ENCODE data around the gene TRAFD1. TPM values are rescaled to one million over a fixed set of nuclear protein-coding genes. Genes with fewer than 3 reads are reported as not detected.
A peak's percentile ranks its signal among the peaks of the same experiment; 100 is the strongest.

TRAFD1 gene
- total and polyA plus RNA-seq, 2 of the 13 experiments (the other 11 are each of a cell fraction or from before 2014, with no cell fraction given) = 9.5 to 20.9 TPM

GRCh38 chr12:112108202-112109079 lies 16.9 kb upstream of the TRAFD1 start, which contains the start of gene NAA25 (continued):
- peak; percentile 92 for TF ChIP-seq PHF8 (CRISPR knock-in tag; IDR thresholded peaks at IDR 0.05)
- TF ChIP-seq, protein P1, sequence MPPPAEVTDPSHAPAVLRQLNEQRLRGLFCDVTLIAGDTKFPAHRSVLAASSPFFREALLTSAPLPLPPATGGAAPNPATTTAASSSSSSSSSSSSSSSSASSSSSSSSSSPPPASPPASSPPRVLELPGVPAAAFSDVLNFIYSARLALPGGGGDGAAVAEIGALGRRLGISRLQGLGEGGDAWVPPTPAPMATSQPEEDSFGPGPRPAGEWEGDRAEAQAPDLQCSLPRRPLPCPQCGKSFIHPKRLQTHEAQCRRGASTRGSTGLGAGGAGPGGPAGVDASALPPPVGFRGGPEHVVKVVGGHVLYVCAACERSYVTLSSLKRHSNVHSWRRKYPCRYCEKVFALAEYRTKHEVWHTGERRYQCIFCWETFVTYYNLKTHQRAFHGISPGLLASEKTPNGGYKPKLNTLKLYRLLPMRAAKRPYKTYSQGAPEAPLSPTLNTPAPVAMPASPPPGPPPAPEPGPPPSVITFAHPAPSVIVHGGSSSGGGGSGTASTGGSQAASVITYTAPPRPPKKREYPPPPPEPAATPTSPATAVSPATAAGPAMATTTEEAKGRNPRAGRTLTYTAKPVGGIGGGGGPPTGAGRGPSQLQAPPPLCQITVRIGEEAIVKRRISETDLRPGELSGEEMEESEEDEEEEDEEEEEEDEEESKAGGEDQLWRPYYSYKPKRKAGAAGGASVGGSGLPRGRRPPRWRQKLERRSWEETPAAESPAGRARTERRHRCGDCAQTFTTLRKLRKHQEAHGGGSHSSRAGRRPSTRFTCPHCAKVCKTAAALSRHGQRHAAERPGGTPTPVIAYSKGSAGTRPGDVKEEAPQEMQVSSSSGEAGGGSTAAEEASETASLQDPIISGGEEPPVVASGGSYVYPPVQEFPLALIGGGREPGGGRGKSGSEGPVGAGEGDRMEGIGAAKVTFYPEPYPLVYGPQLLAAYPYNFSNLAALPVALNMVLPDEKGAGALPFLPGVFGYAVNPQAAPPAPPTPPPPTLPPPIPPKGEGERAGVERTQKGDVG (CRISPR knock-in tag; IDR thresholded peaks at IDR 0.05; ENCODE audit: borderline replicate concordance) = peak; percentile 12; the same call in 1 of the 2 replicates
- peak; percentile 45; the same call in 1 of the 2 replicates for TF ChIP-seq MTA1 (CRISPR knock-in tag; IDR thresholded peaks at IDR 0.05; ENCODE audit: borderline replicate concordance)
- TF ChIP-seq PREB (CRISPR knock-in tag; IDR thresholded peaks at IDR 0.05) = no peak
- TF ChIP-seq TAF15 (IDR thresholded peaks at IDR 0.05; ENCODE audit: low read depth, low read length, poor library complexity, severe bottlenecking) = no peak
- TF ChIP-seq FOXO1 (CRISPR knock-in tag; IDR thresholded peaks at IDR 0.05) = peak; percentile 9; the same call in 1 of the 2 replicates
- 0 out of 2 replicates have a peak, but pooled peaks have one; percentile 4 for TF ChIP-seq FOSL2 (CRISPR knock-in tag; IDR thresholded peaks at IDR 0.05)
- no peak; the same call in 1 of the 2 replicates for TF ChIP-seq ZBTB7A (CRISPR knock-in tag; IDR thresholded peaks at IDR 0.05)
- TF ChIP-seq KLF6 (CRISPR knock-in tag; IDR thresholded peaks at IDR 0.05) = peak; percentile 68
- peak; percentile 88 for TF ChIP-seq RNF2 (conservative IDR thresholded peaks at IDR 0.05; ENCODE audit: low read depth)
- peak; percentile 45; the same call in 1 of the 2 replicates for TF ChIP-seq ONECUT2 (CRISPR knock-in tag; IDR thresholded peaks at IDR 0.05)
- TF ChIP-seq HINFP (CRISPR knock-in tag; IDR thresholded peaks at IDR 0.05; ENCODE audit: low read depth) = 0 out of 2 replicates have a peak, but pooled peaks have one; percentile 62
- no peak for TF ChIP-seq ZNF124 (CRISPR knock-in tag; IDR thresholded peaks at IDR 0.05)
- no peak for TF ChIP-seq HHEX (CRISPR knock-in tag; IDR thresholded peaks at IDR 0.05)
- 0 out of 2 replicates have a peak, but pooled peaks have one; percentile 35 for TF ChIP-seq ZNF136 (CRISPR knock-in tag; IDR thresholded peaks at IDR 0.05; ENCODE audit: low read depth)
- peak; percentile 55; the same call in 1 of the 2 replicates for TF ChIP-seq ZSCAN9 (CRISPR knock-in tag; IDR thresholded peaks at IDR 0.05; ENCODE audit: borderline replicate concordance)
- TF ChIP-seq CCDC6 (CRISPR knock-in tag; IDR thresholded peaks at IDR 0.05) = peak; percentile 83
- peak; percentile 53; the same call in 1 of the 2 replicates for TF ChIP-seq PHF20 (CRISPR knock-in tag; IDR thresholded peaks at IDR 0.05)
- TF ChIP-seq, protein P2, sequence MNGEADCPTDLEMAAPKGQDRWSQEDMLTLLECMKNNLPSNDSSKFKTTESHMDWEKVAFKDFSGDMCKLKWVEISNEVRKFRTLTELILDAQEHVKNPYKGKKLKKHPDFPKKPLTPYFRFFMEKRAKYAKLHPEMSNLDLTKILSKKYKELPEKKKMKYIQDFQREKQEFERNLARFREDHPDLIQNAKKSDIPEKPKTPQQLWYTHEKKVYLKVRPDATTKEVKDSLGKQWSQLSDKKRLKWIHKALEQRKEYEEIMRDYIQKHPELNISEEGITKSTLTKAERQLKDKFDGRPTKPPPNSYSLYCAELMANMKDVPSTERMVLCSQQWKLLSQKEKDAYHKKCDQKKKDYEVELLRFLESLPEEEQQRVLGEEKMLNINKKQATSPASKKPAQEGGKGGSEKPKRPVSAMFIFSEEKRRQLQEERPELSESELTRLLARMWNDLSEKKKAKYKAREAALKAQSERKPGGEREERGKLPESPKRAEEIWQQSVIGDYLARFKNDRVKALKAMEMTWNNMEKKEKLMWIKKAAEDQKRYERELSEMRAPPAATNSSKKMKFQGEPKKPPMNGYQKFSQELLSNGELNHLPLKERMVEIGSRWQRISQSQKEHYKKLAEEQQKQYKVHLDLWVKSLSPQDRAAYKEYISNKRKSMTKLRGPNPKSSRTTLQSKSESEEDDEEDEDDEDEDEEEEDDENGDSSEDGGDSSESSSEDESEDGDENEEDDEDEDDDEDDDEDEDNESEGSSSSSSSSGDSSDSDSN (CRISPR knock-in tag; IDR thresholded peaks at IDR 0.05) = peak; percentile 96
- TF ChIP-seq AGO2 (optimal IDR thresholded peaks at IDR 0.05; ENCODE audit: low read depth, low read length) = peak; percentile 21
- 0 out of 2 replicates have a peak, but pooled peaks have one; percentile 25 for TF ChIP-seq IRX3 (CRISPR knock-in tag; IDR thresholded peaks at IDR 0.05; ENCODE audit: borderline replicate concordance, low read depth)
